Cardiac muscle cell (in vitro differentiated cells and primary cell): ENCODE data around the gene FAM114A2. TPM values are rescaled to one million over a fixed set of nuclear protein-coding genes. Genes with fewer than 3 reads are reported as not detected.

Experiments used
- DNase-seq, 2 donors: peaks; one replicate each; pipeline versions ENCODE4 v3.0.0 to v3.0.0-alpha.2; 2010 to 2017; ENCODE audit warnings: low read depth in 1 of 2, low spot score in 1 of 2
- H3K27ac ChIP-seq: fragments of 200-600 bp; sonication (generic); 2 replicates; pipeline ENCODE4 v1.5.1; 2016
- H3K27me3 ChIP-seq: fragments of 200-600 bp; sonication (generic); 2 replicates; pipeline ENCODE4 v1.6.0; 2016; ENCODE audit warnings: control low read depth
- H3K36me3 ChIP-seq: fragments of 200-600 bp; sonication (generic); 2 replicates; pipeline ENCODE4 v1.5.1; 2016; ENCODE audit warnings: control low read depth
- H3K4me1 ChIP-seq: fragments of 200-600 bp; sonication (generic); 2 replicates; pipeline ENCODE4 v1.8.1; 2017; ENCODE audit warnings: low read depth, mild to moderate bottlenecking, mixed run types
- H3K4me3 ChIP-seq: fragments of 200-600 bp; sonication (generic); 2 replicates; pipeline ENCODE4 v1.5.1; 2016; ENCODE audit warnings: mild to moderate bottlenecking
- H3K9me3 ChIP-seq: fragments of 200-600 bp; sonication (generic); 2 replicates; pipeline ENCODE4 v1.5.1; 2017; ENCODE audit warnings: low read depth, mild to moderate bottlenecking, control low read depth
- CTCF ChIP-seq: IDR thresholded peaks from 2 replicates; pipeline ENCODE4 v1.5.1; 2012; ENCODE audit warnings: low read depth, mild to moderate bottlenecking, low read length
- polyA plus RNA-seq: library from polyadenylated mRNA; unstranded; fragments of >200 nt; fragmentation: Nextera tagmentation; extraction: Ambion mirVana; gene quantifications from 2 replicates; pipeline ENCODE4 v1.2.1, GENCODE V29; 2016
- total RNA-seq: library from RNA; depleted of rRNA; stranded (reverse); fragments of >200 nt; gene quantifications from 2 replicates; pipeline ENCODE4 v1.2.3, GENCODE V29; 2016

Gene FAM114A2
- total and polyA plus RNA-seq, 2 experiments from 2014 or later: 10.3 to 13.6 TPM

- peaks cover 80% of the 10 kb centered on the region for H3K27me3 ChIP-seq
- TF ChIP-seq CTCF: no peak
- H3K27ac ChIP-seq: no peak overlapping the region
- no peak overlapping the region for H3K4me3 ChIP-seq
- H3K4me1 ChIP-seq: peaks cover 14% of the 10 kb centered on the region
- H3K9me3 ChIP-seq: no peaks in the 10 kb centered on the region
- no peak for DNase-seq
- H3K36me3 ChIP-seq: no peaks in the 10 kb centered on the region
Measured at GRCh38 chr5:154081246-154081645, 42.5 kb upstream of the FAM114A2 start.

GRCh38 chr5:154078272-154078671 is 39.6 kb upstream of the FAM114A2 start:
- H3K4me3 ChIP-seq: no peak overlapping the region
- H3K9me3 ChIP-seq: no peaks in the 10 kb centered on the region
- H3K4me1 ChIP-seq: peaks cover 13% of the 10 kb centered on the region
- peak in 1 of 2 donors; percentile 24 for DNase-seq
- TF ChIP-seq CTCF: no peak
- H3K27ac ChIP-seq: no peak overlapping the region
- no peaks in the 10 kb centered on the region for H3K36me3 ChIP-seq
- H3K27me3 ChIP-seq: peaks cover 52% of the 10 kb centered on the region

- H3K4me3 ChIP-seq: no peak overlapping the region
- no peak overlapping the region for H3K27ac ChIP-seq
- peak in 1 of 2 donors; percentile 77 for DNase-seq
- H3K36me3 ChIP-seq: no peaks in the 10 kb centered on the region
- H3K27me3 ChIP-seq: peaks cover 46% of the 10 kb centered on the region
- no peak for TF ChIP-seq CTCF
- H3K9me3 ChIP-seq: no peaks in the 10 kb centered on the region
- peaks cover 15% of the 10 kb centered on the region for H3K4me1 ChIP-seq
Measured at GRCh38 chr5:154077696-154078095, 39.0 kb upstream of the FAM114A2 start.

- peak in 1 of 2 donors; percentile 69 for DNase-seq
- TF ChIP-seq CTCF: no peak
- no peaks in the 10 kb centered on the region for H3K36me3 ChIP-seq
Measured at GRCh38 chr5:154076240-154076922, 37.7 kb upstream of the FAM114A2 start.

GRCh38 chr5:154072414-154073171 is 33.9 kb upstream of the FAM114A2 start:
- H3K36me3 ChIP-seq: no peaks in the 10 kb centered on the region
- H3K9me3 ChIP-seq: no peaks in the 10 kb centered on the region
- H3K27me3 ChIP-seq: peaks cover 16% of the 10 kb centered on the region
- no peak overlapping the region for H3K4me3 ChIP-seq
- H3K4me1 ChIP-seq: peaks cover 18% of the 10 kb centered on the region
- peak; percentile 92 for TF ChIP-seq CTCF
- peak; percentile 82 to 84 for DNase-seq
- H3K27ac ChIP-seq: no peak overlapping the region

More at GRCh38 chr5:154076240-154076922, 37.7 kb upstream of the FAM114A2 start:
- H3K9me3 ChIP-seq: no peaks in the 10 kb centered on the region
- H3K27me3 ChIP-seq: peaks cover 43% of the 10 kb centered on the region
- no peak overlapping the region for H3K4me3 ChIP-seq
- peaks cover 18% of the 10 kb centered on the region for H3K4me1 ChIP-seq
- no peak overlapping the region for H3K27ac ChIP-seq
